Measurements from ENCODE around the gene CRK.
"Not testable (repeated sequence)": the region's sequence is repeated elsewhere in the genome, so short reads cannot be mapped to it uniquely, and the experiment has no call there.

Gene CRK

GRCh38 chr17:1390432-1391367 is 65.3 kb downstream of the CRK start:
- DNase-seq (ENCODE audit: low read depth in 4 of 4, low spot score in 1 of 4): no peak

GRCh38 chr17:1387490-1388227 is 68.4 kb downstream of the CRK start:
- DNase-seq (ENCODE audit: low read depth in 4 of 4, low spot score in 1 of 4): not testable (repeated sequence)

GRCh38 chr17:1386675-1387190 is 69.3 kb downstream of the CRK start:
- not testable (repeated sequence) for DNase-seq (ENCODE audit: low read depth in 4 of 4, low spot score in 1 of 4)

- no peak for DNase-seq (ENCODE audit: low read depth in 4 of 4, low spot score in 1 of 4)
Observed at GRCh38 chr17:1386265-1386664, 69.8 kb downstream of the CRK start.

- no peak for DNase-seq (ENCODE audit: low read depth in 4 of 4, low spot score in 1 of 4)
Observed at GRCh38 chr17:1385861-1386260, 70.2 kb downstream of the CRK start.

GRCh38 chr17:1384905-1385435 is 71.1 kb downstream of the CRK start:
- DNase-seq (ENCODE audit: low read depth in 4 of 4, low spot score in 1 of 4): no peak

GRCh38 chr17:1379930-1380313 is 76.1 kb downstream of the CRK start:
- DNase-seq (ENCODE audit: low read depth in 4 of 4, low spot score in 1 of 4): no peak

GRCh38 chr17:1379208-1379929 is 76.7 kb downstream of the CRK start:
- DNase-seq (ENCODE audit: low read depth in 4 of 4, low spot score in 1 of 4): no peak

GRCh38 chr17:1378476-1378860 is 77.6 kb downstream of the CRK start:
- DNase-seq (ENCODE audit: low read depth in 4 of 4, low spot score in 1 of 4): not testable (repeated sequence)

GRCh38 chr17:1377334-1377733 is 78.7 kb downstream of the CRK start:
- DNase-seq (ENCODE audit: low read depth in 4 of 4, low spot score in 1 of 4): no peak

GRCh38 chr17:1376061-1376460 is 80.0 kb downstream of the CRK start:
- DNase-seq (ENCODE audit: low read depth in 4 of 4, low spot score in 1 of 4): no peak

- DNase-seq (ENCODE audit: low read depth in 4 of 4, low spot score in 1 of 4): no peak
Observed at GRCh38 chr17:1375615-1376014, 80.4 kb downstream of the CRK start.

GRCh38 chr17:1374431-1375177 is 81.4 kb downstream of the CRK start:
- no peak for DNase-seq (ENCODE audit: low read depth in 4 of 4, low spot score in 1 of 4)

GRCh38 chr17:1373707-1374237 is 82.3 kb downstream of the CRK start:
- no peak for DNase-seq (ENCODE audit: low read depth in 4 of 4, low spot score in 1 of 4)

GRCh38 chr17:1372618-1373017 is 83.4 kb downstream of the CRK start:
- no peak for DNase-seq (ENCODE audit: low read depth in 4 of 4, low spot score in 1 of 4)

GRCh38 chr17:1371893-1372590 is 84.0 kb downstream of the CRK start:
- DNase-seq (ENCODE audit: low read depth in 4 of 4, low spot score in 1 of 4): no peak

Measured in stimulated activated CD4-positive, alpha-beta T cell treated with anti-CD3 and anti-CD28 coated beads, Interleukin-1b, Interleukin-23, amount 100 ng/mL, for 24 hours (primary cell).